ENCODE data around the gene SLC39A9.
"Not testable (repeated sequence)": the region's sequence is repeated elsewhere in the genome, so short reads cannot be mapped to it uniquely, and the experiment has no call there.

Gene SLC39A9

GRCh38 chr14:69498286-69498685 lies 99.8 kb downstream of the SLC39A9 start:
- not testable (repeated sequence) for DNase-seq (ENCODE audit: extremely low read depth in 1 of 2, low read depth in 1 of 2)

GRCh38 chr14:69499436-69499835 lies 100.9 kb downstream of the SLC39A9 start:
- DNase-seq (ENCODE audit: extremely low read depth in 1 of 2, low read depth in 1 of 2): no peak

- no peak for DNase-seq (ENCODE audit: extremely low read depth in 1 of 2, low read depth in 1 of 2)
These were observed 101.6 kb downstream of the SLC39A9 start for GRCh38 chr14:69500096-69500495.

- no peak for DNase-seq (ENCODE audit: extremely low read depth in 1 of 2, low read depth in 1 of 2)
These were observed 102.2 kb downstream of the SLC39A9 start for GRCh38 chr14:69500736-69501135.

- DNase-seq (ENCODE audit: extremely low read depth in 1 of 2, low read depth in 1 of 2): no peak
These were observed 102.9 kb downstream of the SLC39A9 start for GRCh38 chr14:69501423-69501838.

- DNase-seq (ENCODE audit: extremely low read depth in 1 of 2, low read depth in 1 of 2): no peak
These were observed 106.3 kb downstream of the SLC39A9 start for GRCh38 chr14:69504775-69505174.

- no peak for DNase-seq (ENCODE audit: extremely low read depth in 1 of 2, low read depth in 1 of 2)
These were observed 107.1 kb downstream of the SLC39A9 start for GRCh38 chr14:69505338-69506240.

- DNase-seq (ENCODE audit: extremely low read depth in 1 of 2, low read depth in 1 of 2): no peak
These were observed 107.7 kb downstream of the SLC39A9 start for GRCh38 chr14:69506241-69506595.
